ENCODE results near the gene TMF1.

DNA sequence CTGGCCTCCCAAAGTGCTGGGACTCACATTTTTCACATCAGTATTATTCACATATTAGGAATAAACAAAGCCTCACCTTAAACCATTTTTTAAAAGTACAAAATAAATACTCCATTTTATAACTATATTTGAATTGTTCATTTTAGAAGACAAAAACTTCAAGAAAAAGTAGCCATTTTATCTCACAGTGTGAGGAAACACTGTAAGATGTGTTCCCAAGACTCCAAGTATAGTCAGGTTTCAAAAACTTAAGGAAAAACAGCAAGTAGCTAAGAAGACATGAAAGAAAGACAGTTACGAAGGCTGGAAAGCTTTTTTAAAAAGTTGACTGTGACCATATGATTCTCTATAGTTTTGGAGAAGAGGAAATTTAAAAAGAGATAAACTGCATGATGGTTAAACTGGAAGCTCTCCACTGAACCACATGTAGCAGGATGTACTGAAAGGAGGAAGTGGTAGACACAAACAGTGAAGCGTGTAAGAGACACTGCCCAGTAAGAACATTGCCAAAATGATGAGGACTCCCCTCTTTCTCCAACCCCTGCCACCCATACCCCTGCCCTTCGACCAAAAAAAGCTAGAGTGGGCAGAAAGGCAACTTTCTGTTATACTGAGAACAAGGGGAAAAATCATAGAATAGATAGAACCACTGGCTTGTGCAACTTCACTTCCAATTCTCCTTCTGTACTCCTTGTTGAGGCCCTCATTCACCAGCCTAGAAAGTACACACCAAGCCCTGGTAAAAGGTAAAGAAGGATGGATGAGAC lies 6.2 kb upstream of the TMF1 start:
- no peak for TF ChIP-seq POLR2A (IDR thresholded peaks at IDR 0.05; ENCODE audit: low read depth, low read length)
- peak; percentile 96 for TF ChIP-seq SPI1 (IDR thresholded peaks at IDR 0.05; ENCODE audit: low read depth, low read length)
- TF ChIP-seq POLR2AphosphoS5 (IDR thresholded peaks at IDR 0.05; ENCODE audit: low read depth, low read length), result no peak
- TF ChIP-seq POU2F2 (IDR thresholded peaks at IDR 0.05; ENCODE audit: low read depth, low read length), result no peak
